ENCODE results near the gene PRPF18.

PRPF18 gene

GRCh38 chr10:13669182-13669855 lies 82.6 kb downstream of the PRPF18 start:
- no peak for DNase-seq (ENCODE audit: low read depth)

GRCh38 chr10:13669901-13670300 lies 83.1 kb downstream of the PRPF18 start:
- no peak for DNase-seq (ENCODE audit: low read depth)

- DNase-seq (ENCODE audit: low read depth), result no peak
Measured at GRCh38 chr10:13670311-13670710, 83.5 kb downstream of the PRPF18 start.

- DNase-seq (ENCODE audit: low read depth), result no peak
Measured at GRCh38 chr10:13671904-13672303, 85.1 kb downstream of the PRPF18 start.

DNA sequence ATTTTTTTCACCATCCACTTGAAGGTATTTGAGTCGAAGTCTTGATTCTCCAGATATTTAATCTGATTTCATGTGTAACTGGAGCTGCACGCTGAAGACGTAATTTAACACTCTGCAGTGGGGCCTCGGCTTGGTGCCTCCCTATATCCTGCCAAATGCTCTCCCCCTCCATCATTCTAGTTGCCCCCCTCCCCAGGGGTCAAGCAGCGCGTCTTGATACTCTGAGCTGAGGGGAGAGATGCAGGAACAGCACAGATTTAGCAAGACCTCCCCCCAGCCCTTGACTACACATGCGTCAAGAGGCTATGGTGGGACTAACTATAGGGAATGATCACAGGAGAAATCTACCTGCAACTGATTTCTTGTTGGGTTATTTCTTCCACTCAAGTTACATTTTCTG lies 85.8 kb downstream of the PRPF18 start:
- no peak for DNase-seq (ENCODE audit: low read depth)

DNA sequence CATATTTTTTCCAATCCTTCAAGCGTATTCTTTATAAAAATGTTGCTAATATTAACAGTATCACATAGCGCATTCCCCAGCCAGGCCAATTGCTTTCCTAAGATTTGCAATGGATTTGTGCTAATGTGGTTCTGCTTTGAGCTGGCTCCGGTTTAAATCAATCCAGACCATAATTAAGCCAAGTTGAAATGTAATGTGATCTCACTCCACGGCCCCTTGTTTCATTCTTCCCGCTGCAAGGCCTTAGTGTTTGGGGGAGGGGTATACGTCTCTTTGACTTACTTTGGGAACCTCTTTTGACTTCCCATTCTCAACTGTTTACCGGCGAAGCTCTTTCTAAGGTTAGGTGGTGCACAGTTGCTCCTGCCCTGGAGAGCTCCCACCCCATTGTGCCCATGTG lies 86.4 kb downstream of the PRPF18 start:
- no peak for DNase-seq (ENCODE audit: low read depth)

DNA sequence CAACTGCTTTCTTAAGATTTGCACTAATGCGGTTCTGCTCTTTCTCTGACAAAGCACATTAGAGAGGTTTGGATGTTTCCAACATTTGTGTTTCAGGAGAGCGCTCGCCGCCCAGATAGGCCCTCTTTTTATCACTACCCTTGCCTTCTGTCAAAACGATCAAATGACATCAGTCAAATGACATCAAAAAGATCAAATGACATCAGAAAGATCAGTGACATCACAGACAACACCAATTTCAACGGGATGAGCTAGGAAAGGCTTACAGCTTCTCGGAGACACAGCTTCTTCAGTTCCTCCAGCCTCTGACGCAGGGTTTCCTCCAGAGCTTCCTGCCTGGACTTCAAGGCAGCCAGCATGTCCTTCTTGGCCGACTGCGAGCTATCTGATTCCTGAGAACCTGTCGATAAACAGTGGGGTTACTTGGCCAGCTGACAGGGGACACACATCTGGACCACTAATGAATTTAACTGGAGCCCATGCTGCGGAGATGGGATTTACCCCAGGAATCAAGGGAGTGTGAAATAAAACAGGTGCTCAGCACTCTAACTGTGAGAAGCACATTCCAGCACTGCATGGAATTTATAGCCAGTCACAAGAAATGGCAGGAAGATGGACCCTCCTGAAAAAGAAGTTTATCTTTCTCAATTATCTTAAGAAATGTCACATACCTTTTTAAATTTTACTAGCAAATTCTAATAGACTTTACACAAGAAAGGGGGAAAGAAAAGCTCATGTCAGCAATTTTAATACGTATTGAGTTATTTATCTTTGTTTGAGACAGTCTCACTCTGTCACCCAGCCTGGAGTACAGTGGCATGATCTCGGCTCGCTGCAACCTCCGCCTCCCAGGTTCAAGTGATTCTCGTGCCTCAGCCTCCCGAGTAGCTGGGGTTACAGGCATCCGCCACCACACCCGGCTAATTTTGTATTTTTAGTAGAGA lies 88.2 kb downstream of the PRPF18 start:
- no peak for DNase-seq (ENCODE audit: low read depth)

GRCh38 chr10:13678101-13678843 lies 91.5 kb downstream of the PRPF18 start:
- DNase-seq (ENCODE audit: low read depth), result no peak
